GM12878 (cell line): ENCODE data around the gene RCOR1. TPM values are rescaled to one million over a fixed set of nuclear protein-coding genes. Genes with fewer than 3 reads are reported as not detected.

Experiments
- ASH2L ChIP-seq: fragments of 300-600, 200-600 bp; sonication (generic); IDR thresholded peaks from 2 replicates; pipeline ENCODE4 v1.6.1; 2017; ENCODE audit warnings: low read depth, mild to moderate bottlenecking, borderline replicate concordance
- ATF2 ChIP-seq: IDR thresholded peaks from 2 replicates; pipeline ENCODE4 v1.6.1; 2012; ENCODE audit warnings: low read length, inconsistent platforms
- BRCA1 ChIP-seq: IDR thresholded peaks from 2 replicates; pipeline ENCODE4 v1.6.1; 2011; ENCODE audit warnings: low read depth, low read length, improper control_type of control experiment
- FOXK2 ChIP-seq: fragments of 450-650 bp; IDR thresholded peaks from 2 replicates; pipeline ENCODE4 v1.6.1; 2017; ENCODE audit warnings: mild to moderate bottlenecking, moderate library complexity
- GABPA ChIP-seq: IDR thresholded peaks from 2 replicates; pipeline ENCODE4 v1.6.1; 2014; ENCODE audit warnings: antibody characterized with exemption, low read depth, mild to moderate bottlenecking, inconsistent platforms
- JUND ChIP-seq: IDR thresholded peaks from 2 replicates; pipeline ENCODE4 v1.6.1; 2012; ENCODE audit warnings: low read depth, mild to moderate bottlenecking, low read length, improper control_type of control experiment, moderate library complexity
- LARP7 ChIP-seq: fragments of 450-650 bp; IDR thresholded peaks from 2 replicates; pipeline ENCODE4 v1.6.1; 2017; ENCODE audit warnings: mild to moderate bottlenecking
- NBN ChIP-seq: fragments of 450-650 bp; IDR thresholded peaks from 2 replicates; pipeline ENCODE4 v1.6.1; 2016
- NKRF ChIP-seq: fragments of 450-650 bp; conservative IDR thresholded peaks from 2 replicates; pipeline ENCODE4 v1.6.1; 2017; ENCODE audit warnings: mild to moderate bottlenecking, moderate library complexity
- POLR2AphosphoS2 ChIP-seq: IDR thresholded peaks from 2 replicates; pipeline ENCODE4 v1.6.1; 2011; ENCODE audit warnings: low read depth, mild to moderate bottlenecking, low read length, improper control_type of control experiment, moderate library complexity
- POLR2AphosphoS5 ChIP-seq: IDR thresholded peaks from 2 replicates; pipeline ENCODE4 v1.6.1; 2011; ENCODE audit warnings: mild to moderate bottlenecking, low read length, inconsistent platforms
- RAD21 ChIP-seq: IDR thresholded peaks from 2 replicates; pipeline ENCODE4 v1.6.1; 2011; ENCODE audit warnings: mild to moderate bottlenecking, low read depth, low read length, moderate library complexity; ENCODE audit not compliant: insufficient read depth
- RB1 ChIP-seq: fragments of 450-650 bp; formaldehyde crosslinking; IDR thresholded peaks from 2 replicates; pipeline ENCODE4 v1.6.1; 2017; ENCODE audit warnings: mild to moderate bottlenecking, borderline replicate concordance
- RBBP5 ChIP-seq: fragments of 200-600 bp; sonication (generic); conservative IDR thresholded peaks from 2 replicates; pipeline ENCODE4 v1.6.1; 2016
- RCOR1 ChIP-seq: conservative IDR thresholded peaks from 2 replicates; pipeline ENCODE4 v1.6.1; 2012; ENCODE audit warnings: low read depth, low read length, improper control_type of control experiment
- RUNX3 ChIP-seq: IDR thresholded peaks from 2 replicates; pipeline ENCODE4 v1.6.1; 2012; ENCODE audit warnings: low read length, inconsistent platforms
- SMAD5 ChIP-seq: IDR thresholded peaks from 2 replicates; pipeline ENCODE4 v1.6.1; 2016; ENCODE audit warnings: antibody characterized with exemption, low read depth
- SMC3 ChIP-seq: IDR thresholded peaks from 2 replicates; pipeline ENCODE4 v1.6.1; 2011; ENCODE audit warnings: low read length, improper control_type of control experiment, borderline replicate concordance
- TCF12 ChIP-seq: IDR thresholded peaks from 2 replicates; pipeline ENCODE4 v1.6.1; 2011; ENCODE audit warnings: low read depth, mild to moderate bottlenecking, low read length
- TCF3 ChIP-seq: IDR thresholded peaks from 2 replicates; pipeline ENCODE4 v1.6.1; 2012; ENCODE audit warnings: low read depth, mild to moderate bottlenecking, low read length, borderline replicate concordance; ENCODE audit not compliant: insufficient read depth
- USF2 ChIP-seq: IDR thresholded peaks from 2 replicates; pipeline ENCODE4 v1.6.1; 2011; ENCODE audit warnings: low read depth, low read length, improper control_type of control experiment, borderline replicate concordance
- WRNIP1 ChIP-seq: IDR thresholded peaks from 2 replicates; pipeline ENCODE4 v1.6.1; 2011; ENCODE audit warnings: low read depth, low read length, improper control_type of control experiment, borderline replicate concordance
- YBX1 ChIP-seq: fragments of 450-650 bp; IDR thresholded peaks from 2 replicates; pipeline ENCODE4 v1.6.1; 2016; ENCODE audit warnings: antibody characterized with exemption
- ZBTB11 ChIP-seq: fragments of 450-650 bp; formaldehyde crosslinking; IDR thresholded peaks from 2 replicates; pipeline ENCODE4 v1.5.0; 2022; ENCODE audit warnings: mild to moderate bottlenecking, missing genetic modification characterization
- ZZZ3 ChIP-seq: IDR thresholded peaks from 2 replicates; pipeline ENCODE4 v1.6.1; 2011; ENCODE audit warnings: low read depth; ENCODE audit not compliant: control insufficient read depth, insufficient read length
- polyA plus RNA-seq, 11 experiments: library from polyadenylated mRNA; depleted of rRNA in 4 of 11; unstranded in 6 of 11; stranded (reverse) in 5 of 11; fragments of >200 nt; fragmentation: Nextera tagmentation in 4 of 11; fragmentation: Illumina TruSeq in 1 of 11; extraction: Ambion mirVana in 4 of 11; extraction: Trizol in 1 of 11; gene quantifications; 1 replicate in 1 of 11; 2 replicates in 10 of 11; pipeline versions ENCODE4 v1.2.1 to v1.2.3, GENCODE V29; 2011 to 2016; ENCODE audit warnings: inconsistent platforms in 2 of 11, missing spikeins in 2 of 11, low read depth in 1 of 11
- total RNA-seq, 4 experiments: library from RNA; depleted of rRNA in 3 of 4; stranded (reverse); fragments of >200 nt in 3 of 4; fragmentation: Illumina TruSeq in 1 of 4; extraction: Trizol in 1 of 4; gene quantifications; 2 replicates each; pipeline versions ENCODE4 v1.2.1 to v1.2.3, GENCODE V29; 2013 to 2021

The RCOR1 gene
- total and polyA plus RNA-seq, 10 of the 15 experiments (the other 5 are each of a cell fraction or from before 2014, with no cell fraction given) = 1.6 to 12.2 (median 4.4) TPM

- TF ChIP-seq ZZZ3 (no peak), RB1 (peak; percentile 76; the same call in 1 of the 2 replicates), ZBTB11 (CRISPR knock-in tag) (no peak), POLR2AphosphoS5 (no peak), LARP7 (peak; percentile 50), FOXK2 (no peak), RUNX3 (peak; percentile 83), RBBP5 (no peak), JUND (0 out of 2 replicates have a peak, but pooled peaks have one; percentile 33), NKRF (peak; percentile 41; the same call in 1 of the 2 replicates), ASH2L (no peak), GABPA (no peak), ATF2 (no peak), YBX1 (no peak), NBN (peak; percentile 82; the same call in 1 of the 2 replicates), RAD21 (peak; percentile 77), SMAD5 (no peak), WRNIP1 (no peak), TCF3 (no peak), TCF12 (0 out of 2 replicates have a peak, but pooled peaks have one; percentile 29), USF2 (no peak), BRCA1 (no peak), RCOR1 (no peak), POLR2AphosphoS2 (no peak), SMC3 (peak; percentile 84)
Observed at GRCh38 chr14:102774391-102775153, 182.1 kb downstream of the RCOR1 start (continued).
